ENCODE results near the gene KCTD20. TPM values are rescaled to one million over a fixed set of nuclear protein-coding genes. Genes with fewer than 3 reads are reported as not detected.

Gene KCTD20
- total and polyA plus RNA-seq, 2 of the 13 experiments (the other 11 are each of a cell fraction or from before 2014, with no cell fraction given) = 52.7 to 67.1 TPM

- TF ChIP-seq ZIK1 (CRISPR knock-in tag; IDR thresholded peaks at IDR 0.05; ENCODE audit: borderline replicate concordance, low read depth) (no peak), ZUFSP (CRISPR knock-in tag; IDR thresholded peaks at IDR 0.05; ENCODE audit: borderline replicate concordance) (no peak), ATF3 (CRISPR knock-in tag; IDR thresholded peaks at IDR 0.05) (no peak), FOXA3 (CRISPR knock-in tag; IDR thresholded peaks at IDR 0.05) (no peak), ZNF597 (CRISPR knock-in tag; IDR thresholded peaks at IDR 0.05) (no peak), DRAP1 (CRISPR knock-in tag; IDR thresholded peaks at IDR 0.05) (0 out of 2 replicates have a peak, but pooled peaks have one; percentile 20), MIXL1 (CRISPR knock-in tag; IDR thresholded peaks at IDR 0.05) (no peak), ZNF282 (IDR thresholded peaks at IDR 0.05; ENCODE audit: partially characterized antibody) (no peak), ZNF10 (CRISPR knock-in tag; IDR thresholded peaks at IDR 0.05; ENCODE audit: borderline replicate concordance, low read depth) (no peak), TP53 (CRISPR knock-in tag; conservative IDR thresholded peaks at IDR 0.05) (no peak), ZNF562 (CRISPR knock-in tag; IDR thresholded peaks at IDR 0.05; ENCODE audit: borderline replicate concordance) (no peak), HES4 (CRISPR knock-in tag; IDR thresholded peaks at IDR 0.05; ENCODE audit: borderline replicate concordance) (no peak), SMC3 (IDR thresholded peaks at IDR 0.05; ENCODE audit: low read length) (no peak), ZNF331 (CRISPR knock-in tag; IDR thresholded peaks at IDR 0.05) (no peak), TIGD3 (CRISPR knock-in tag; IDR thresholded peaks at IDR 0.05; ENCODE audit: borderline replicate concordance) (no peak), ETS1 (CRISPR knock-in tag; IDR thresholded peaks at IDR 0.05) (no peak), ATF7-NPFF (CRISPR knock-in tag; IDR thresholded peaks at IDR 0.05; ENCODE audit: low read depth) (no peak), MED1 (CRISPR knock-in tag; IDR thresholded peaks at IDR 0.05) (no peak), FOXK2 (IDR thresholded peaks at IDR 0.05) (no peak), ZNF567 (CRISPR knock-in tag; IDR thresholded peaks at IDR 0.05; ENCODE audit: borderline replicate concordance) (no peak), NFYC (CRISPR knock-in tag; IDR thresholded peaks at IDR 0.05) (no peak), FOXP1 (IDR thresholded peaks at IDR 0.05) (no peak), FOXP1 (CRISPR knock-in tag; IDR thresholded peaks at IDR 0.05) (peak; percentile 67), RXRA (CRISPR knock-in tag; IDR thresholded peaks at IDR 0.05) (no peak), RBFOX2 (IDR thresholded peaks at IDR 0.05; ENCODE audit: low read depth, low read length) (no peak), ESRRA (CRISPR knock-in tag; IDR thresholded peaks at IDR 0.05; ENCODE audit: low read depth) (no peak), SAFB2 (CRISPR knock-in tag; IDR thresholded peaks at IDR 0.05; ENCODE audit: borderline replicate concordance, low read depth) (no peak), SAP130 (CRISPR knock-in tag; IDR thresholded peaks at IDR 0.05; ENCODE audit: low read depth) (0 out of 2 replicates have a peak, but pooled peaks have one; percentile 25)
Observed at GRCh38 chr6:36515844-36516243, 73.0 kb downstream of the KCTD20 start (continued).

All from HepG2 (cell line).